ENCODE data around the gene CLVS2. TPM values are rescaled to one million over a fixed set of nuclear protein-coding genes. Genes with fewer than 3 reads are reported as not detected.

CLVS2 gene
- total RNA-seq, 4 donors from 2014 or later = 0.09 to 0.13 TPM; not detected in 2

DNA sequence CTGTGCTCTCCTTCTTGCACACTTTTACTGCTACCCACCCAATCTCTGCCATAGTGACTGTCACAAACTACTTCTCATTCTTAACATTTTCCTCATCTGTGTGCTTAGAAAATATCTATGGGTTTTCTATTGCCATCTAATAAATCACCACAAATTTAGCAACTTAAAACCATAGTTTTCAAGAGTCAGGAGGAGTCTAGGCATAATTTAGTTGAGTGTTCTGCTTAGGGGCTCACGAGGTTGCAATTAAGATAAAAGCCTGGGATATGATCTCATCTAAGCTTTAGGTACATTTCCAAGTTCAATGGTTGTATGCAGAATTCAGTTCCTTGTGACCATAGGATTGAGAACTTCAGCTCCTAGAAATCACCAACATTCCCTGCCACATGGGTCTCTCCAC, 98.8 kb downstream of the CLVS2 start:
- Histone ChIP-seq H3K9me3 (no peaks in the 10 kb centered on the region), H3K4me1 (no peaks in the 10 kb centered on the region), H3K4me3 (no peak overlapping the region), H3K27ac (no peak overlapping the region), H3K27me3 (no peaks in the 10 kb centered on the region), H3K36me3 (no peaks in the 10 kb centered on the region)
- DNase-seq = no peak
- TF ChIP-seq POLR2A (IDR thresholded peaks at IDR 0.05) = no peak
- TF ChIP-seq, protein P1, sequence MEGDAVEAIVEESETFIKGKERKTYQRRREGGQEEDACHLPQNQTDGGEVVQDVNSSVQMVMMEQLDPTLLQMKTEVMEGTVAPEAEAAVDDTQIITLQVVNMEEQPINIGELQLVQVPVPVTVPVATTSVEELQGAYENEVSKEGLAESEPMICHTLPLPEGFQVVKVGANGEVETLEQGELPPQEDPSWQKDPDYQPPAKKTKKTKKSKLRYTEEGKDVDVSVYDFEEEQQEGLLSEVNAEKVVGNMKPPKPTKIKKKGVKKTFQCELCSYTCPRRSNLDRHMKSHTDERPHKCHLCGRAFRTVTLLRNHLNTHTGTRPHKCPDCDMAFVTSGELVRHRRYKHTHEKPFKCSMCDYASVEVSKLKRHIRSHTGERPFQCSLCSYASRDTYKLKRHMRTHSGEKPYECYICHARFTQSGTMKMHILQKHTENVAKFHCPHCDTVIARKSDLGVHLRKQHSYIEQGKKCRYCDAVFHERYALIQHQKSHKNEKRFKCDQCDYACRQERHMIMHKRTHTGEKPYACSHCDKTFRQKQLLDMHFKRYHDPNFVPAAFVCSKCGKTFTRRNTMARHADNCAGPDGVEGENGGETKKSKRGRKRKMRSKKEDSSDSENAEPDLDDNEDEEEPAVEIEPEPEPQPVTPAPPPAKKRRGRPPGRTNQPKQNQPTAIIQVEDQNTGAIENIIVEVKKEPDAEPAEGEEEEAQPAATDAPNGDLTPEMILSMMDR (IDR thresholded peaks at IDR 0.05) = no peak

DNA sequence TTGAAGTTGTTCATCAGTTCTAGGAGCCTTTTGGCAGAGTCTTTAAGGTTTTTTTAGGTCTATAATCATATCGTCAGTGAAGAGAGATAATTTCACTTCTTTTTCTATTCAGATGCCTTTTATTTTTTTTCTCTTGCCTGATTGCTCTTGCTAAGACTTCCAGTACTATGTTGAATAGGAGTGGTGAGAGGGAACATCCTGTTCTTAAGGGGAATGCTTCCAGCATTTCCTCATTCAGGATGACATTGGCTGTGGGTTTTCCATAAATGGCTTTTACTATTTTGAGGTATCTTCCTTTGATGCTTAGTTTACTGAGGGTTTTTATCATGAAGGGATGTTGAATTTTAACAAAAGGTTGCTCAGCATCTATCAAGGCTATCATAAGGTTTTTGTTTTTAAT, 109.5 kb downstream of the CLVS2 start:
- TF ChIP-seq POLR2A (IDR thresholded peaks at IDR 0.05) = no peak
- TF ChIP-seq, protein P1 (IDR thresholded peaks at IDR 0.05) = no peak
- no peaks in the 10 kb centered on the region for H3K4me1 ChIP-seq
- no peak overlapping the region for H3K27ac ChIP-seq
- H3K36me3 ChIP-seq = no peaks in the 10 kb centered on the region
- H3K27me3 ChIP-seq = no peaks in the 10 kb centered on the region
- DNase-seq = no peak
- H3K4me3 ChIP-seq = no peak overlapping the region
- H3K9me3 ChIP-seq = no peaks in the 10 kb centered on the region

DNA sequence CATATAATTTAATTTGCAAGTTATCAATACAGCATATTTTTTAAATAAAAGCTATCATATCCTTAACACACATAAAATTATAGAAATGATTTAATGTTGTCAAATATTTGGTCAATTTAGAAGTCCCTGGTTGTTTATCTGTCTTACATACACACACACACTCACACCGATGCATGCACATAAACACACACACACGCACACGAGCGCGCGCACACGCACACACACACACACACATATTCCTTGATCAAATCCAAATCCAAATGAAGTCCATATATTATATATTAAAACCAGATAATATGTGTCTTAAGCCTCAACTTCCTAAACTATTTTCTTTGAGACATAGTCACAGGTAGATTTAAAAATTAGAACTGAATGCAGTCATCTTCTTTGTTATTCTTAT, 120.3 kb downstream of the CLVS2 start:
- Histone ChIP-seq H3K4me1 (no peaks in the 10 kb centered on the region), H3K36me3 (no peaks in the 10 kb centered on the region), H3K9me3 (no peaks in the 10 kb centered on the region), H3K27ac (no peak overlapping the region), H3K27me3 (no peaks in the 10 kb centered on the region), H3K4me3 (no peak overlapping the region)
- no peak for DNase-seq
- TF ChIP-seq, protein P1 (IDR thresholded peaks at IDR 0.05) = no peak
- TF ChIP-seq POLR2A (IDR thresholded peaks at IDR 0.05) = no peak

DNA sequence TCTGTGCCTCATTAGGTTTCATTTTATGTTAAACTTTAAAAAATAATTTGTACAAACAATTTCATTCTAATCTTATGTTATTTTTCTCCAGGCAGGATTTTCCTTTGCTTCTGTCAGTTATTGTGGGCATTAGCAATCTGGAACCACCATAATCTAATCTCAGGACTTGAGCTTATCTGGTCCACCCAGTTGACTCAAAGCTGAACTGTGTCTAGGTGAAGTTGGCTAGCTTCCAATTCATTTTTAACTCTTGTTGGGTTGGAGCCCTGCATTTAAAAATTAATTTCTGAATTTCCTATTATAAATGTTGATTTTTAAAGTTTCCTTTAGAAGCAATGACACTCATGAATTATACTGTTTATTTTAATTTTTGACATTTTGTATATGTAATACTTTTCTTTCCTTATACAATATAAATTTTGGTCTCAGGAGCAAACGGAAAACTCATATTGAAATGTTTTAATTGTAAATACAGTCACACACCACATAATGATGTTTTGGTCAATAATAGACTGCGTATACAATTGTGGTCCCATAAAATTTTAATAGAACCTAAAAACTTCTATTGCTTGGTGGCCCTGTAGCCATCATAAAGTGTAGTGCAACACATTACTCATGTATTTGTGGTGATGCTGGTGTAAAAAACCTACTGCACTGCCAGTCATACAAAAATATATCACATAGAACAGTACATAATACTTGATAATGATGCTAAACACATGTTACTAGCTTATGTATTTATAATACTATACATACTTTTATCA, 121.3 kb downstream of the CLVS2 start:
- no peak overlapping the region for H3K27ac ChIP-seq
- H3K4me1 ChIP-seq = no peaks in the 10 kb centered on the region
- DNase-seq = no peak
- no peak overlapping the region for H3K4me3 ChIP-seq
- no peaks in the 10 kb centered on the region for H3K36me3 ChIP-seq
- H3K9me3 ChIP-seq = no peaks in the 10 kb centered on the region
- H3K27me3 ChIP-seq = no peaks in the 10 kb centered on the region
- no peak for TF ChIP-seq POLR2A (IDR thresholded peaks at IDR 0.05)
- TF ChIP-seq, protein P1 (IDR thresholded peaks at IDR 0.05) = no peak

DNA sequence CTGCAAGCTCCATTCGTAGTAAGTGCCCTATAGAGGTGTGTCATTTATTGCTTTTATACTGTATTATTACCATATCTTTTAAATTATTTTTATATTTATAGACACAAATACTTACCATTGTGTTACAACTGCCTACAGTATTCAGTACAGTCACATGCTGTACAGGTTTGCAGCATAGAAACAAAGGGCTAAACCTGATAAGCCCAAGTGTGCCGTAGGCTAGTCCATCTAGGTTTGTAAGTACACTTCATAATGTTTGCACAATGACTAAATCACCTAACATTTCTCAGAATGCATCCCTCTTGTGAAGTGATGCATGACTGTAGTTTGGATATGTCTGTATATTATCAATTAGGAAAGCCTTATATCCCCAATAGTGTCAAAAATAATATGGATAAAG, 122.8 kb downstream of the CLVS2 start:
- no peaks in the 10 kb centered on the region for H3K27me3 ChIP-seq
- no peak for DNase-seq
- H3K4me1 ChIP-seq = no peaks in the 10 kb centered on the region
- TF ChIP-seq, protein P1 (IDR thresholded peaks at IDR 0.05) = no peak
- TF ChIP-seq POLR2A (IDR thresholded peaks at IDR 0.05) = no peak
- no peak overlapping the region for H3K4me3 ChIP-seq
- no peak overlapping the region for H3K27ac ChIP-seq
- no peaks in the 10 kb centered on the region for H3K36me3 ChIP-seq
- H3K9me3 ChIP-seq = no peaks in the 10 kb centered on the region

Other genes starting within 250 kb of the CLVS2 start
- gene FABP7, start 216.5 kb upstream of the CLVS2 start, total RNA-seq = not detected
- gene SMPDL3A, start 207.0 kb upstream of the CLVS2 start, total RNA-seq = 100 to 1,000 TPM in 3 of 4 donors, 10 to 100 TPM in 1; 15.7 to 641 (median 190) TPM

Measured in Peyer's patch (tissue), 4 donors.